B cell (primary cell): ENCODE measurements around the gene SDSL. TPM values are rescaled to one million over a fixed set of nuclear protein-coding genes. Genes with fewer than 3 reads are reported as not detected.

Experiments used
- ATAC-seq: fragments of 200-7000 bp; cut with Tn5 transposase; one replicate; pipeline ENCODE4 v1.10.0; 2021; ENCODE audit warnings: low read depth, mild to moderate bottlenecking, moderate number of reproducible peaks, moderate library complexity
- CTCF ChIA-PET: fragments of 350-600 bp; sonication (Branson Sonifier 250); formaldehyde crosslinking; loops from one replicate; lab custom pipeline; 2021; ENCODE audit warnings: antibody characterized with exemption, inconsistent platforms; lab: Charles Lee
- POLR2A ChIA-PET: fragments of 350-600 bp; sonication (Branson Sonifier 250); formaldehyde crosslinking; loops from one replicate; lab custom pipeline; 2021; ENCODE audit warnings: antibody characterized with exemption; lab: Charles Lee
- DNase-seq: peaks from one replicate; pipeline ENCODE4 v3.0.0; 2013
- H2AFZ ChIP-seq: 2 replicates; pipeline ENCODE4 v1.6.1; 2012; ENCODE audit warnings: mild to moderate bottlenecking, low read depth, low read length; ENCODE audit not compliant: insufficient read depth, poor library complexity, severe bottlenecking
- H3K27ac ChIP-seq, 2 donors: 1 replicate in 1 of 2; 2 replicates in 1 of 2; pipeline ENCODE4 v1.5.1; 2012 to 2013; ENCODE audit warnings: low read length in 2 of 2, mild to moderate bottlenecking in 2 of 2, moderate library complexity in 1 of 2
- H3K27me3 ChIP-seq, 4 experiments: fragments of 200-600 bp in 1 of 4; sonication (generic) in 1 of 4; replicated peaks in 1 of 4; 1 replicate in 2 of 4; 2 replicates in 2 of 4; pipeline versions ENCODE4 v1.6.1 to v1.7.0; 2013 to 2016; ENCODE audit warnings: low read length in 3 of 4, mild to moderate bottlenecking in 2 of 4, mixed read lengths in 1 of 4, moderate library complexity in 1 of 4; ENCODE audit not compliant: insufficient read depth in 4 of 4, control insufficient read depth in 3 of 4; ENCODE audit errors: control extremely low read depth in 1 of 4
- H3K36me3 ChIP-seq, 2 experiments: replicated peaks in 1 of 2; 1 replicate in 1 of 2; 2 replicates in 1 of 2; pipeline versions ENCODE4 v1.6.1 to v1.7.1; 2013; ENCODE audit warnings: low read length in 1 of 2; ENCODE audit not compliant: insufficient read depth in 2 of 2, control insufficient read depth in 1 of 2; ENCODE audit errors: control extremely low read depth in 1 of 2, extremely low read depth in 1 of 2
- H3K4me1 ChIP-seq, 2 donors: fragments of 200-600 bp in 1 of 2; sonication (generic) in 1 of 2; 1 replicate in 1 of 2; 2 replicates in 1 of 2; pipeline versions ENCODE4 v1.5.1 to v1.6.1; 2013 to 2017; ENCODE audit warnings: low read length in 2 of 2; ENCODE audit not compliant: control insufficient read depth in 2 of 2, insufficient read depth in 2 of 2
- H3K4me2 ChIP-seq: replicated peaks from 2 replicates; pipeline ENCODE3; 2012; ENCODE audit warnings: mild to moderate bottlenecking, low read depth, low read length; ENCODE audit not compliant: poor library complexity, severe bottlenecking
- H3K4me3 ChIP-seq, 5 experiments: fragments of 200-600 bp in 1 of 5; sonication (generic) in 1 of 5; 1 replicate in 3 of 5; 2 replicates in 2 of 5; pipeline versions ENCODE4 v1.5.1 to v1.7.0; 2011 to 2016; ENCODE audit warnings: low read length in 4 of 5, mild to moderate bottlenecking in 4 of 5, low read depth in 2 of 5, control low read depth in 1 of 5, moderate library complexity in 1 of 5; ENCODE audit not compliant: insufficient read depth in 1 of 5; ENCODE audit errors: control extremely low read depth in 1 of 5, extremely low read depth in 1 of 5
- H3K79me2 ChIP-seq: fragments of 200-600 bp; sonication (generic); one replicate; pipeline ENCODE4 v1.6.0; 2016; ENCODE audit warnings: low read length; ENCODE audit not compliant: control insufficient read depth, insufficient read depth
- H3K9ac ChIP-seq: fragments of 200-600 bp; sonication (generic); 2 replicates; pipeline ENCODE4 v1.6.1; 2017; ENCODE audit warnings: mild to moderate bottlenecking, low read length, moderate library complexity
- H3K9me3 ChIP-seq, 3 donors: one replicate each; pipeline versions ENCODE4 v1.6.1 to v1.7.1; 2013; ENCODE audit warnings: low read length in 2 of 3; ENCODE audit not compliant: control insufficient read depth in 2 of 3, insufficient read depth in 1 of 3; ENCODE audit errors: control extremely low read depth in 1 of 3
- H4K20me1 ChIP-seq: 2 replicates; pipeline ENCODE4 v1.6.0; 2012; ENCODE audit warnings: mild to moderate bottlenecking, low read length; ENCODE audit not compliant: insufficient read depth, control insufficient read depth, poor library complexity, severe bottlenecking
- H3K27ac Mint-ChIP-seq: one replicate; pipeline ENCODE4 v1.8.0; 2021; ENCODE audit warnings: mixed read lengths
- H3K27me3 Mint-ChIP-seq: one replicate; pipeline ENCODE4 v1.8.0; 2021; ENCODE audit warnings: mixed read lengths
- H3K4me1 Mint-ChIP-seq: one replicate; pipeline ENCODE4 v1.8.0; 2021; ENCODE audit warnings: mixed read lengths
- H3K4me3 Mint-ChIP-seq: one replicate; pipeline ENCODE4 v1.8.0; 2021; ENCODE audit warnings: mixed read lengths
- H3K9me3 Mint-ChIP-seq: one replicate; pipeline ENCODE4 v1.8.0; 2022; ENCODE audit warnings: mixed read lengths; ENCODE audit not compliant: insufficient read depth
- CTCF ChIP-seq: fragments of 200-600 bp; IDR thresholded peaks from one replicate; pipeline ENCODE4 v1.8.0; 2022; ENCODE audit warnings: antibody characterized with exemption, mild to moderate bottlenecking
- EZH2 ChIP-seq: IDR thresholded peaks from 2 replicates; pipeline ENCODE4 v1.6.1; 2012; ENCODE audit warnings: borderline replicate concordance, low read depth, mild to moderate bottlenecking, moderate library complexity, low read length; ENCODE audit not compliant: insufficient read depth, poor library complexity, severe bottlenecking
- WGBS: methylation state at CpG from one replicate; pipeline ENCODE4 v1.1.5; 2013; ENCODE audit warnings: missing lambda C conversion rate; ENCODE audit not compliant: insufficient coverage; 5-methylcytosine and 5-hydroxymethylcytosine counted together
- intact Hi-C: fragments of 100-400 bp; cut with micrococcal nuclease; formaldehyde crosslinking; loops from one replicate; pipeline ENCODE4 v1.10.0; 2022
- polyA plus RNA-seq: library from polyadenylated mRNA; depleted of rRNA; stranded (reverse); fragments of >200 nt; gene quantifications from 2 replicates; pipeline ENCODE4 v1.2.3, GENCODE V29; 2012
- total RNA-seq, 2 donors: library from RNA; stranded (reverse); fragments of 120-200 nt in 1 of 2; gene quantifications; 1 replicate in 1 of 2; 2 replicates in 1 of 2; pipeline versions ENCODE4 v1.2.3 to v1.2.4, GENCODE V29; 2013 to 2022

The SDSL gene
- total and polyA plus RNA-seq, 2 donors (not counting 1 experiment from before 2014, with no cell fraction given): 0.15 to 0.64 TPM

GRCh38 chr12:113473942-113474341, 51.8 kb downstream of the SDSL start:
- CTCF ChIA-PET: interaction anchor here (1.6 kb wide), 1 partner anchor 12 kb away, joined by 3 read pairs; no protein-coding TSS in a partner anchor
- DNase-seq (no peak), ATAC-seq (no peak)
- no peaks in the 10 kb centered on the region for H3K36me3 ChIP-seq
- peak overlapping the region; percentile 18 for H3K4me3 Mint-ChIP-seq
- peaks cover 21% of the 10 kb centered on the region for H3K4me1 Mint-ChIP-seq
- peak overlapping the region; percentile 49 for H2AFZ ChIP-seq
- H3K9me3 Mint-ChIP-seq: no peaks in the 10 kb centered on the region
- H3K4me2 ChIP-seq: peak overlapping the region; percentile 52
- POLR2A ChIA-PET: no interaction called here
- no peaks in the 10 kb centered on the region for H3K79me2 ChIP-seq
- H3K27ac Mint-ChIP-seq: no peak overlapping the region
- intact Hi-C loops: no loop called here
- no peak overlapping the region for H3K4me3 ChIP-seq
- H3K4me1 ChIP-seq: peaks cover 4 to 21% of the 10 kb centered on the region in 2 donors
- peaks cover 62% of the 10 kb centered on the region for H3K27me3 Mint-ChIP-seq
- no peaks in the 10 kb centered on the region for H4K20me1 ChIP-seq
- TF ChIP-seq EZH2 (no peak), CTCF (no peak)
- H3K27me3 ChIP-seq: peaks cover 0 to 94% (median 65%) of the 10 kb centered on the region in 4 experiments
- H3K9ac ChIP-seq: no peak overlapping the region
- 5% methylated on average over 9 of the region's 9 CpGs for WGBS
- no peak overlapping the region for H3K27ac ChIP-seq
- H3K9me3 ChIP-seq: peaks cover 0 to 26% (median 0%) of the 10 kb centered on the region in 3 donors

- ChIA-PET POLR2A (no interaction called here), CTCF (no interaction called here)
- Mint-ChIP-seq H3K4me3 (peak overlapping the region; percentile 18), H3K4me1 (peaks cover 21% of the 10 kb centered on the region), H3K27me3 (peaks cover 69% of the 10 kb centered on the region), H3K27ac (no peak overlapping the region), H3K9me3 (peaks cover 2% of the 10 kb centered on the region)
- WGBS: 2% methylated on average over 14 of the region's 19 CpGs
- Histone ChIP-seq H3K4me1 (peaks cover 4 to 13% of the 10 kb centered on the region in 2 donors), H2AFZ (no peak overlapping the region), H3K27me3 (peaks cover 0 to 94% (median 65%) of the 10 kb centered on the region in 4 experiments), H3K4me3 (no peak overlapping the region), H3K4me2 (peak overlapping the region; percentile 52), H3K27ac (no peak overlapping the region), H4K20me1 (no peaks in the 10 kb centered on the region), H3K36me3 (no peaks in the 10 kb centered on the region), H3K9me3 (peaks cover 0 to 25% (median 0%) of the 10 kb centered on the region in 3 donors), H3K9ac (no peak overlapping the region), H3K79me2 (no peaks in the 10 kb centered on the region)
- TF ChIP-seq EZH2: no peak
- no peak for TF ChIP-seq CTCF
- ATAC-seq (no peak), DNase-seq (peak; percentile 14)
- intact Hi-C loops: no loop called here
These were observed 52.7 kb downstream of the SDSL start for GRCh38 chr12:113474635-113475436.
